A549 (cell line): ENCODE measurements around the gene PPP2R3B. TPM values are rescaled to one million over a fixed set of nuclear protein-coding genes. Genes with fewer than 3 reads are reported as not detected.
A peak's percentile ranks its signal among the peaks of the same experiment; 100 is the strongest.

Source experiments
- ATAC-seq, 2 experiments: fragments of 200-7000 bp in 1 of 2; fragments of >200 bp in 1 of 2; cut with Nextera tagmentation in 1 of 2; cut with Tn5 transposase in 1 of 2; 3 replicates each; pipeline versions ENCODE4 v1.8.0 to v1.9.1; 2018 to 2020; ENCODE audit warnings: mild to moderate bottlenecking in 1 of 2, moderate library complexity in 1 of 2
- CTCF ChIA-PET: fragments of 300-600 bp; sonication (Branson Sonifier 250); formaldehyde crosslinking; extraction: SDS; loops from one replicate; lab custom pipeline; 2021; ENCODE audit warnings: antibody characterized with exemption, inconsistent platforms; lab: Yijun Ruan, JAX
- POLR2A ChIA-PET: fragments of 350-600 bp; formaldehyde crosslinking; extraction: SDS; loops from one replicate; lab custom pipeline; 2021; ENCODE audit warnings: antibody characterized with exemption, inconsistent platforms; lab: Yijun Ruan, JAX
- DNase-seq, 2 experiments: peaks; one replicate each; pipeline versions ENCODE4 v3.0.0 to v3.0.0-alpha.2; 2011 to 2016; ENCODE audit warnings: low read depth in 1 of 2, low spot score in 1 of 2
- FAIRE-seq: peaks from 2 replicates; lab custom pipeline; 2011; peaks lifted over from hg19 to GRCh38; lab: Jason Lieb, UNC
- H3K27ac ChIP-seq, 2 experiments: fragments of >200 bp; sonication (Bioruptor Twin); formaldehyde crosslinking; 3 replicates each; pipeline ENCODE4 v1.5.1; 2016 to 2017
- H3K4me1 ChIP-seq: fragments of >200 bp; sonication (Bioruptor Twin); formaldehyde crosslinking; 3 replicates; pipeline ENCODE4 v1.6.1; 2016
- H3K4me2 ChIP-seq: fragments of >200 bp; sonication (Bioruptor Twin); formaldehyde crosslinking; 3 replicates; pipeline ENCODE4 v1.6.1; 2016
- H3K4me3 ChIP-seq: fragments of >200 bp; sonication (Bioruptor Twin); formaldehyde crosslinking; 3 replicates; pipeline ENCODE4 v1.5.1; 2016
- H3K9me3 ChIP-seq: fragments of >200 bp; sonication (Bioruptor Twin); formaldehyde crosslinking; 3 replicates; pipeline ENCODE4 v1.6.1; 2016
- CHD2 ChIP-seq: fragments of 150-350 bp; IDR thresholded peaks from 2 replicates; pipeline ENCODE4 v1.6.1; 2014; ENCODE audit warnings: low read length; ENCODE audit not compliant: partially characterized antibody
- ESRRA ChIP-seq: fragments of 150-350 bp; IDR thresholded peaks from 2 replicates; pipeline ENCODE4 v1.6.1; 2014; ENCODE audit warnings: mild to moderate bottlenecking, low read length, borderline replicate concordance
- FOXS1 ChIP-seq: fragments of 250-450 bp; sonication (Bioruptor Pico); IDR thresholded peaks from 2 replicates; pipeline ENCODE4 v1.5.0; 2020; ENCODE audit warnings: mild to moderate bottlenecking, moderate library complexity
- GATA3 ChIP-seq: IDR thresholded peaks from 2 replicates; pipeline ENCODE4 v1.6.1; 2012; ENCODE audit warnings: borderline replicate concordance
- HDAC2 ChIP-seq: fragments of 200-600 bp; sonication (generic); IDR thresholded peaks from 2 replicates; pipeline ENCODE4 v1.6.1; 2016
- JUN ChIP-seq, 2 experiments: fragments of >200 bp; sonication (Bioruptor Twin); formaldehyde crosslinking; IDR thresholded peaks; 2 replicates in 1 of 2; 3 replicates in 1 of 2; pipeline ENCODE4 v1.6.1; 2016 to 2017
- MAFK ChIP-seq: fragments of 450-650 bp; IDR thresholded peaks from 2 replicates; pipeline ENCODE4 v1.6.1; 2014; ENCODE audit not compliant: partially characterized antibody
- POLR2A ChIP-seq: IDR thresholded peaks from 2 replicates; pipeline ENCODE4 v1.6.1; 2012; ENCODE audit warnings: mild to moderate bottlenecking, low read length
- REST ChIP-seq: fragments of 200-600 bp; sonication (generic); IDR thresholded peaks from 2 replicates; pipeline ENCODE4 v1.6.1; 2016; ENCODE audit warnings: antibody characterized with exemption, mild to moderate bottlenecking, moderate library complexity
- RNF2 ChIP-seq: fragments of 200-600 bp; sonication (generic); IDR thresholded peaks from 2 replicates; pipeline ENCODE4 v1.6.1; 2016; ENCODE audit warnings: low read depth, mild to moderate bottlenecking, antibody characterized with exemption, moderate library complexity, borderline replicate concordance
- WGBS: methylation state at CpG from one replicate; pipeline ENCODE4 v1.1.6; 2017; ENCODE audit errors: missing lambda C conversion rate; 5-methylcytosine and 5-hydroxymethylcytosine counted together
- polyA plus RNA-seq, 4 experiments: library from polyadenylated mRNA; depleted of rRNA in 3 of 4; stranded (reverse); fragments of >200 nt; fragmentation: RNase III in 1 of 4; extraction: RNeasy Plus Mini Kit Qiagen cat#74134 plus additional on column Dnase treatment in 1 of 4; gene quantifications; 2 replicates in 3 of 4; 3 replicates in 1 of 4; pipeline ENCODE4 v1.2.3, GENCODE V29; 2011 to 2017
- TF ChIP-seq, protein P1 (sequence below): IDR thresholded peaks from 2 replicates; pipeline ENCODE4 v1.6.1; 2012; ENCODE audit warnings: low read depth, borderline replicate concordance
- TF ChIP-seq, protein P2 (sequence below): fragments of 150-350 bp; IDR thresholded peaks from 2 replicates; pipeline ENCODE4 v1.6.1; 2014; ENCODE audit warnings: low read depth, mild to moderate bottlenecking, low read length

The PPP2R3B gene
- polyA plus RNA-seq, 2 of the 4 experiments (the other 2 are of a cell fraction), result 12.6 to 29.6 TPM

GRCh38 chrX:317424-318067 is 69.2 kb downstream of the PPP2R3B start:
- 70% methylated on average over 9 of the region's 28 CpGs for WGBS
- no peak for TF ChIP-seq CHD2
- TF ChIP-seq POLR2A, result no peak
- TF ChIP-seq RNF2, result no peak
- TF ChIP-seq REST, result no peak
- TF ChIP-seq JUN (IDR thresholded peaks at IDR 0.05), result no peak; a peak in 1 of 5 replicates
- TF ChIP-seq, protein P1, sequence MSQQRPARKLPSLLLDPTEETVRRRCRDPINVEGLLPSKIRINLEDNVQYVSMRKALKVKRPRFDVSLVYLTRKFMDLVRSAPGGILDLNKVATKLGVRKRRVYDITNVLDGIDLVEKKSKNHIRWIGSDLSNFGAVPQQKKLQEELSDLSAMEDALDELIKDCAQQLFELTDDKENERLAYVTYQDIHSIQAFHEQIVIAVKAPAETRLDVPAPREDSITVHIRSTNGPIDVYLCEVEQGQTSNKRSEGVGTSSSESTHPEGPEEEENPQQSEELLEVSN, result no peak
- TF ChIP-seq MAFK, result no peak
- TF ChIP-seq ESRRA, result no peak
- TF ChIP-seq, protein P2, sequence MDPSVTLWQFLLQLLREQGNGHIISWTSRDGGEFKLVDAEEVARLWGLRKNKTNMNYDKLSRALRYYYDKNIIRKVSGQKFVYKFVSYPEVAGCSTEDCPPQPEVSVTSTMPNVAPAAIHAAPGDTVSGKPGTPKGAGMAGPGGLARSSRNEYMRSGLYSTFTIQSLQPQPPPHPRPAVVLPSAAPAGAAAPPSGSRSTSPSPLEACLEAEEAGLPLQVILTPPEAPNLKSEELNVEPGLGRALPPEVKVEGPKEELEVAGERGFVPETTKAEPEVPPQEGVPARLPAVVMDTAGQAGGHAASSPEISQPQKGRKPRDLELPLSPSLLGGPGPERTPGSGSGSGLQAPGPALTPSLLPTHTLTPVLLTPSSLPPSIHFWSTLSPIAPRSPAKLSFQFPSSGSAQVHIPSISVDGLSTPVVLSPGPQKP, result no peak
- POLR2A ChIA-PET, result no interaction called here
- peak overlapping the region; percentile 61 for H3K4me2 ChIP-seq
- no peak; a peak in 1 of 6 replicates for ATAC-seq
- CTCF ChIA-PET, result no interaction called here
- peak overlapping the region; percentile 97 to 99; a peak in 4 of 6 replicates for H3K27ac ChIP-seq
- peaks cover 19% of the 10 kb centered on the region; the same call in 1 of the 3 replicates for H3K4me1 ChIP-seq
- DNase-seq, result peak in 1 of 2 experiments; percentile 84
- H3K9me3 ChIP-seq, result no peaks in the 10 kb centered on the region
- no peak for FAIRE-seq
- peak overlapping the region; percentile 93 for H3K4me3 ChIP-seq

DNA sequence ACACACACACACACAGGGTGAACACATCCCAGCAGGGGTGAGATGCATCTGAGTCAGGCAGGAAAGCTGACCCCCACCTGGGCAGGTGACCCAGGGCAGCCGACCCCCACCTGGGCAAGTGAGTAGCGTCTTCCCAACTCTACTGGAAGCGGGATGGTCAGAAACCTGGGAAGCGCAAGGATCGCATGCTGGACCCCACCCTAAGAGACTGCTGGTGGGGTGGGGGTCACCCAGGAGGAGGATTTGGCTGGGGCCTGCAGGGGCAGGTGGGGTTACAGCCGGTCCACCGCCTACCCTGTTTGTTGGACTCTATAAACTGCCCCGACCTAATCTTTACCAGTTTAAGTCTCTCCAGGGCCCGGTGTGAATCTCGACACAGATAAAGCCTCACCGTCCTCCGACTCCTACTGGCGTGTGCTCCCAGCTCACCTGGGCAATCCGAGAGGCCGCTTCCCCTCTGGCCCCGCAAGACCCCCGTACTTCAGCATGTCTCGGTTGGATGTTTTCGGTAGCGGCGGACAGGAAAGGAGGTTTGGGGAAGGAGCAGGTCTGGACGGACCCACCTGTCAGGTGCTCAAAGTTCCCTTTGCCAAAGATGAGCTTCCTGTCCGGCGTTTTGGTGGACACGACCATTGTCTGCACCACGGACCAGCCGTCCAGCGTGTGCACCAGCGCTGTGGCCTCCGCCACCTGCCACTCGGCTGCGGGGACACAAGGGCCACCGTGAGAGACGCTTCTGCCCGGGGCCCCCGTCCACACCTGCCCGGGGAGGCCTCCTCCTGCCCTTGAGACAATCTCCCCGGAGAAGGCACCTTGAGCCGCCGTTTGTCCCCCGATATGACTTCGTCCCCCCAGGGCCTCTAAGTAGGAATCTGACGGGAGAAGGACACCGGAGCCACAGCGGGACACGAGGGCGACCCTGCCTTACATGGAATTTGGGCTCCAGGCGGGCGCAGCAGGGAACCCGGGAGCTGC is 70.1 kb downstream of the PPP2R3B start:
- 95% methylated on average over 44 of the region's 50 CpGs for WGBS
- Histone ChIP-seq H3K9me3 (no peaks in the 10 kb centered on the region), H3K4me2 (peak overlapping the region; percentile 61), H3K27ac (no peak overlapping the region), H3K4me1 (peaks cover 17% of the 10 kb centered on the region; the same call in 1 of the 3 replicates), H3K4me3 (peak overlapping the region; percentile 93; the same call in 1 of the 3 replicates)
- ATAC-seq (no peak), DNase-seq (no peak), FAIRE-seq (no peak)
- TF ChIP-seq REST, result no peak
- no peak for TF ChIP-seq FOXS1 (CRISPR knock-in tag)
- no peak for TF ChIP-seq HDAC2
- TF ChIP-seq GATA3, result no peak
- CTCF ChIA-PET, result no interaction called here
- POLR2A ChIA-PET, result no interaction called here
